ENCODE measurements around the gene OR7A10.

Gene OR7A10

DNA sequence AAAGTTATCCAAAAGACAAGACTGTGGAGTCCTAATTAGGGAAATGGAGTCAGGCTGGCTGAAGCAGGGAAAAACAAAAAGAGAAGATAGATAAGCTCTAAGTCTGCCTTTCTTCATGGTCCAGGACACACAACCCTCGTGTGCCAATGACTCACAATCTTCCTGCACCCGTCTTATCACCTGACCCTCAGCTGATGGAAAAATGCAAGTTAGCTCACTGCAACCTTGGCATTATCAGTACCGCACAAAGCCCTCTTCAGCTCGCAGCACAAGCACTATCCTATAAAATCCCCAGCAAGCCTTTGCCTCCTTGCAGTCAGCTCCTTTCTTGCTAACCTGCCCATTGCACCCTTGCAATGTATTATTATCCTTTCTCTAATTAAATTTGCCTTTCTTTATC is 18.0 kb downstream of the OR7A10 start:
- no peaks in the 10 kb centered on the region for H3K36me3 ChIP-seq (replicated peaks)
- TF ChIP-seq, protein P1, sequence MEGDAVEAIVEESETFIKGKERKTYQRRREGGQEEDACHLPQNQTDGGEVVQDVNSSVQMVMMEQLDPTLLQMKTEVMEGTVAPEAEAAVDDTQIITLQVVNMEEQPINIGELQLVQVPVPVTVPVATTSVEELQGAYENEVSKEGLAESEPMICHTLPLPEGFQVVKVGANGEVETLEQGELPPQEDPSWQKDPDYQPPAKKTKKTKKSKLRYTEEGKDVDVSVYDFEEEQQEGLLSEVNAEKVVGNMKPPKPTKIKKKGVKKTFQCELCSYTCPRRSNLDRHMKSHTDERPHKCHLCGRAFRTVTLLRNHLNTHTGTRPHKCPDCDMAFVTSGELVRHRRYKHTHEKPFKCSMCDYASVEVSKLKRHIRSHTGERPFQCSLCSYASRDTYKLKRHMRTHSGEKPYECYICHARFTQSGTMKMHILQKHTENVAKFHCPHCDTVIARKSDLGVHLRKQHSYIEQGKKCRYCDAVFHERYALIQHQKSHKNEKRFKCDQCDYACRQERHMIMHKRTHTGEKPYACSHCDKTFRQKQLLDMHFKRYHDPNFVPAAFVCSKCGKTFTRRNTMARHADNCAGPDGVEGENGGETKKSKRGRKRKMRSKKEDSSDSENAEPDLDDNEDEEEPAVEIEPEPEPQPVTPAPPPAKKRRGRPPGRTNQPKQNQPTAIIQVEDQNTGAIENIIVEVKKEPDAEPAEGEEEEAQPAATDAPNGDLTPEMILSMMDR (IDR thresholded peaks at IDR 0.05; ENCODE audit: low read depth, low read length, missing control alignments): no peak
- H3K27ac ChIP-seq: no peak overlapping the region
- in situ Hi-C loops (cut with HindIII; ENCODE audit: low pct_ligation_motif_present, low sequenced_read_pairs): no loop called here
- no peak overlapping the region for H3K4me3 ChIP-seq (ENCODE audit: low read depth, low read length)
- no peaks in the 10 kb centered on the region for H3K27me3 ChIP-seq (replicated peaks)
- DNase-seq: no peak

DNA sequence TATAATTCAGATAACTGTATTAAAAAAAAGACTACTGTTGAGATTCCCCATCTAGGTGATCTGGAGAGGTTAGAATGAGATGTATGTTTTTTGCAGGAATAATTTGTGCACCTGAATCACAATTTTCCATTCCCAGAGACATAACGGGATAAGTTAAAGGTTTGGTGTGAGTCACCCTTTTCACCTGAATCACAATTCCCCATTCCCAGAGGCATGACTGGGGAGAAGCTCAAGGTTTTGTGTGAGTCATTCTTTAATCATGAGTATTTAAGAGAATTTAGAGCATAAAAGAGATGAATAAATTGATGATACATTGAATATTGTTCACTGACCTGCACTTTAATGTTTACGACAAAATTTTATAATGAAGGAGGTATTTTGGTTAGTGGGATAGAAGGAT is 22.7 kb downstream of the OR7A10 start:
- Histone ChIP-seq H3K4me3 (ENCODE audit: low read depth, low read length) (no peak overlapping the region), H3K36me3 (replicated peaks) (no peaks in the 10 kb centered on the region), H3K27me3 (replicated peaks) (no peaks in the 10 kb centered on the region), H3K27ac (no peak overlapping the region)
- TF ChIP-seq, protein P1 (IDR thresholded peaks at IDR 0.05; ENCODE audit: low read depth, low read length, missing control alignments): no peak
- in situ Hi-C loops (cut with HindIII; ENCODE audit: low pct_ligation_motif_present, low sequenced_read_pairs): no loop called here
- DNase-seq: no peak

DNA sequence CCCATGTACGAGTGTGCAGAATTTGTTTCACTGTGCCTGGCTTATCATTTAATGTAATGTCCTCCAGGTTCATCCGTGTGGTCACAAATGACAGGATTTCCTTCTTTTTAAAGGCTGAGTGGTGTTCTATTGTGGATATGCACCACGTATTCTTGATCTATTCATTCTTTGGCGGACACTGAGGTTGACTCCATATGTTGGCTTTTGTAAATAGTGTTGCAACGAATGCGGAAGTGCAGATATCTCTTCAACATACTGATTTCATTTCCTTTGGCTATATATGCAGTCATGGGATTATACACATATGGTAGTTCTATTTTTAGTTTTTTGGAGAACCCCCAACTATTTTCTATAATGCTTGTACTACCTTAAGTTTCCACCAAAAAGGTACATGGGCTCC is 26.8 kb downstream of the OR7A10 start:
- no peak for DNase-seq
- Histone ChIP-seq H3K36me3 (replicated peaks) (no peaks in the 10 kb centered on the region), H3K4me3 (ENCODE audit: low read depth, low read length) (no peak overlapping the region), H3K27ac (no peak overlapping the region), H3K27me3 (replicated peaks) (no peaks in the 10 kb centered on the region)
- in situ Hi-C loops (cut with HindIII; ENCODE audit: low pct_ligation_motif_present, low sequenced_read_pairs): no loop called here
- TF ChIP-seq, protein P1 (IDR thresholded peaks at IDR 0.05; ENCODE audit: low read depth, low read length, missing control alignments): no peak

DNA sequence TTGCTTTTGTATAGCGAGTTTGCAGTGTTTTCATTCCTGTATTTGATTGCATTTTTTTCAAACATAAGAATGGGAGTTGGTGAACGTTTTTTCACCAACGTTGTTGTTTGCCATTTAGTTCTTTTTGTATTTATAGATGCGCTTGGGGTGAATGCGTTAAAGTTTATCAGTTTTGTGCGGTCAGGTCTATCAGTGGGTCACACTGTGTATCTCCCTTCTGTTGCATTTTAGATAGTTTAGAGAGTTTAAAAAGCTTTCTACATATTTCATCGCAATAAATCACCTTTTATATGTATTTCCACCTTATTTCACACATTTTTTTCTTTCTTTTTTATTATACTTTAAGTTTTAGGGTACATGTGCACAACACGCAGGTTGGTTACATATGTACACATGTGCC is 30.1 kb downstream of the OR7A10 start:
- TF ChIP-seq, protein P1 (IDR thresholded peaks at IDR 0.05; ENCODE audit: low read depth, low read length, missing control alignments): no peak

DNA sequence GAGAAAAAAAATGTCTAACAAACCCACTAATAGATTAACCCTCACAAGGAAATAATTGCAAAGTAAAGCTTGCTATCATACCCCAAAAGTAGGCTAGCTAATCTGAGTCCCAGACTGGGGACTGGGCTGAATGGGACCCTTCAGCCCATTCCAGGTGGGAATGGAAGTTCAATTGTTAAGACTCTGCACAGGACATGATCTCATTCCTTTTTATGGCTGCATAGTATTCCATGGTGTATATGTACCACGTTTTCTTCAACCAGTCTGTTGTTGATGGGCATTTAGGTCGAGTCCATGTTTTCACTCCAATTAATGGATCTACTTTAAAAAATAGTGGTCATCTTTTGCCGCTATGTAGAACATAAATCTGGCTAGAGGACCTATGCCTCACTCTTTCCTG is 31.7 kb downstream of the OR7A10 start:
- H3K4me3 ChIP-seq (ENCODE audit: low read depth, low read length): no peak overlapping the region
- in situ Hi-C loops (cut with HindIII; ENCODE audit: low pct_ligation_motif_present, low sequenced_read_pairs): no loop called here
- DNase-seq: no peak
- no peaks in the 10 kb centered on the region for H3K36me3 ChIP-seq (replicated peaks)
- H3K27ac ChIP-seq: no peak overlapping the region
- H3K27me3 ChIP-seq (replicated peaks): no peaks in the 10 kb centered on the region
- TF ChIP-seq, protein P1 (IDR thresholded peaks at IDR 0.05; ENCODE audit: low read depth, low read length, missing control alignments): no peak

More for the DNA sequence above, 30.1 kb downstream of the OR7A10 start:
- Histone ChIP-seq H3K27ac (no peak overlapping the region), H3K4me3 (ENCODE audit: low read depth, low read length) (no peak overlapping the region), H3K27me3 (replicated peaks) (no peaks in the 10 kb centered on the region), H3K36me3 (replicated peaks) (no peaks in the 10 kb centered on the region)
- DNase-seq: no peak
- in situ Hi-C loops (cut with HindIII; ENCODE audit: low pct_ligation_motif_present, low sequenced_read_pairs): no loop called here

DNA sequence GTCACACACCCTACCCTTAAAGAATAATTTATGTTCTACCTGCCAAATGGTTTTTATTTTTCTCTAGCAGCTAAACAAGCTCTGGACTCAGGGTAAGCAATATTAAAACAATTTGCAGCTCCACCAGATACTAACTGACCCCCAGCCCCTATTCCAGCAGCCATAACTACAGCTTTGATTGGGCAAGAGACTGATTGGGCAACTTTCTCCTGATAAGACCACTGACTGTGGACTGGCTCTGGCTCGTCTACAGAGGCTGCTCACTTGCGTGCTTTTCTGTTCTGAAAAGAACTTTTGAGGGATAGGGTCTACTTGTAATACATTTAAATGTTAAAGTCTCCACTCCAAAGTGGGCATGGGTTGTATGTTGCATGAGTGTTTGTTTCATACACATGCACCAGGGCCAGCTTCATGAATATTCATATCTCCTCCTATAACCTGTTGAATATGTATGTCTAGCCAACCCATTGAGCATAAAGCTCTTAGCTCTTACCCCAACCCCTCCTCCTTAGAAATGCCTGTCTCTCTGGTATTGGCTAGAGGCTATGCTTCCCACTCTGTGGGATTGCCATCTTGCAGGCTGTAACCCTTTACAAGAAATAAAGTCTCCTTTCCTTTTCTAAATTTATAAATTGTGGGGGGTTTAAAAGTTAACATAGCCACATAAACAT is 33.6 kb downstream of the OR7A10 start:
- TF ChIP-seq, protein P1 (IDR thresholded peaks at IDR 0.05; ENCODE audit: low read depth, low read length, missing control alignments): no peak
- in situ Hi-C loops (cut with HindIII; ENCODE audit: low pct_ligation_motif_present, low sequenced_read_pairs): no loop called here
- no peak for DNase-seq
- no peak overlapping the region for H3K4me3 ChIP-seq (ENCODE audit: low read depth, low read length)
- no peak overlapping the region for H3K27ac ChIP-seq
- no peaks in the 10 kb centered on the region for H3K36me3 ChIP-seq (replicated peaks)
- H3K27me3 ChIP-seq (replicated peaks): no peaks in the 10 kb centered on the region

Measured in brain microvascular endothelial cell (primary cell).